ENCODE results near the gene TCF20. TPM values are rescaled to one million over a fixed set of nuclear protein-coding genes. Genes with fewer than 3 reads are reported as not detected.

Gene TCF20
- total and polyA plus RNA-seq, 2 donors = 9.9 to 26.4 TPM

DNA sequence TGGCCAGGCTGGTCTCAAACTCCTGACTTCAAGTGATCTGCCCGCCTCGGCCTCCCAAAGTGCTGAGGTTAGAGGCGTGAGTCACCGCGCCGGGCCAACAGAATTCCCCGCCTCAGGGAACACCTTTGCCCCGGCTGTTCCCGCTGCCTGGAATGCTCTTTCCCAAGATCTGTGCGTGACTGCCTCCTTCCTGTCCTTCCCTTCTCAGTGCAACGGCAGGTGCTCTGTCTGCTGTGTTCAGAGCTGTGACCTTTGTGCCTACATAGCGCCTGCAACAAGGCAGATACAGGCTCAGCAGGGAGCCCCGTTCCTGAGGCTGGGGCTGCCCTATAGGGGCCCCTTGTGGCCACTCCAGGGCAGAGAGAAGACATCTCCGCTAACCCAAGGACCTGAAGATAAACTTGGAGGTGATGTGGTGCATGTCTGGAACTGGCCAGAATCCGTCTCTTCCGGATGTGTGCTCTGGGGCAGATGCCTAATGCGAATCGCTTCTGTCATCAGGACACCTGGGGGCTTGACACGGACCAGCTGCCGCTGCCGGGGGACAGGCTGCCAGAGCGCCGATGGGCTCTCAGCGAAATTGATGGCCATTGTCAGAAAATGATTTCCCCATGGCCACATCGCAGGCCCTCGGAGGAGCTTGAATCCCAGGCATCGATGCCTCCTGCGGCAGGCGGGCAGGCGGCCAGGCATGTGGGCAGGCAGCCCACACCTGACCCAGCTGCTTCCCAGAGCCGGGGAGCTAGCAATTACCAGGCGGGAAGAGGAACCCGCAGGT, 43.5 kb upstream of the TCF20 start:
- Histone ChIP-seq H3K27ac (ENCODE audit: low read depth in 1 of 2, low read length in 1 of 2) (no peak overlapping the region), H3K4me3 (ENCODE audit: low read length in 2 of 2) (no peak overlapping the region), H3K27me3 (ENCODE audit: control insufficient read depth in 2 of 2, insufficient read depth in 1 of 2, low read length in 1 of 2) (peaks cover 0 to 11% of the 10 kb centered on the region in 2 donors), H3K9me3 (ENCODE audit: control insufficient read depth in 2 of 2, insufficient read depth in 1 of 2, low read length in 1 of 2) (no peaks in the 10 kb centered on the region), H3K36me3 (ENCODE audit: control insufficient read depth in 2 of 2, insufficient read depth in 2 of 2, low read length in 1 of 2) (no peaks in the 10 kb centered on the region), H3K4me1 (ENCODE audit: control insufficient read depth in 2 of 2, insufficient read depth in 2 of 2, low read length in 2 of 2) (peaks cover 0 to 26% of the 10 kb centered on the region in 2 donors)
- 68% methylated on average over 33 of the region's 33 CpGs for WGBS
- peak in 4 of 9 donors; percentile 34 to 72 (median 54) for DNase-seq (ENCODE audit: low read depth in 6 of 9, low spot score in 9 of 9)

DNA sequence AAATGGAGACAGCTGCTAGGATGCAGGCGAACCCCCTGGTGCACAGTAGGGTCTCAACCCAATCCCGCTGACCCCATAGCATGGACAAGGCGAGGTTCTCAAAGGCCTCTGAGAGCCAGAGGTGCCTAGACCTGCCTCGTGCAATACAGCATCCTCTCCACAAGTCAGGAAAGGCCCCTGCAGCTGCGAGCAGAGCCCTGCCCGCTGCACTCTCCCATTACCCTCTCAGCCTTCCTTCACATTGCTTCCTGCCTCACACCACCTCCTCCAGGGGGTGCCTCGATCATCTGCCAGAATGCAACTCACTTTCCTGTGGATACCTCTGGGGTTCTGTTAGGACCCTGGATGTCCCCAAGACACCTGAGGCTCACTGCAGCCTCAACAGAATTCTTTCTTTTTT, 42.8 kb upstream of the TCF20 start:
- H3K4me3 ChIP-seq (ENCODE audit: low read length in 2 of 2) = no peak overlapping the region
- H3K27ac ChIP-seq (ENCODE audit: low read depth in 1 of 2, low read length in 1 of 2) = no peak overlapping the region
- WGBS = 63% methylated on average over 7 of the region's 7 CpGs
- H3K27me3 ChIP-seq (ENCODE audit: control insufficient read depth in 2 of 2, insufficient read depth in 1 of 2, low read length in 1 of 2) = peaks cover 0 to 11% of the 10 kb centered on the region in 2 donors
- no peak for DNase-seq (ENCODE audit: low read depth in 6 of 9, low spot score in 9 of 9)
- peaks cover 0 to 33% of the 10 kb centered on the region in 2 donors for H3K4me1 ChIP-seq (ENCODE audit: control insufficient read depth in 2 of 2, insufficient read depth in 2 of 2, low read length in 2 of 2)
- no peaks in the 10 kb centered on the region for H3K9me3 ChIP-seq (ENCODE audit: control insufficient read depth in 2 of 2, insufficient read depth in 1 of 2, low read length in 1 of 2)
- no peaks in the 10 kb centered on the region for H3K36me3 ChIP-seq (ENCODE audit: control insufficient read depth in 2 of 2, insufficient read depth in 2 of 2, low read length in 1 of 2)

- Histone ChIP-seq H3K27ac (ENCODE audit: low read depth in 1 of 2, low read length in 1 of 2) (no peak overlapping the region), H3K9me3 (ENCODE audit: control insufficient read depth in 2 of 2, insufficient read depth in 1 of 2, low read length in 1 of 2) (no peaks in the 10 kb centered on the region), H3K4me3 (ENCODE audit: low read length in 2 of 2) (no peak overlapping the region), H3K27me3 (ENCODE audit: control insufficient read depth in 2 of 2, insufficient read depth in 1 of 2, low read length in 1 of 2) (peaks cover 0 to 14% of the 10 kb centered on the region in 2 donors), H3K36me3 (ENCODE audit: control insufficient read depth in 2 of 2, insufficient read depth in 2 of 2, low read length in 1 of 2) (no peaks in the 10 kb centered on the region), H3K4me1 (ENCODE audit: control insufficient read depth in 2 of 2, insufficient read depth in 2 of 2, low read length in 2 of 2) (peaks cover 0 to 37% of the 10 kb centered on the region in 2 donors)
- no peak for DNase-seq (ENCODE audit: low read depth in 6 of 9, low spot score in 9 of 9)
- WGBS = 92% methylated on average over 16 of the region's 16 CpGs
Observed at GRCh38 chr22:42310291-42311015, 40.0 kb upstream of the TCF20 start.

DNA sequence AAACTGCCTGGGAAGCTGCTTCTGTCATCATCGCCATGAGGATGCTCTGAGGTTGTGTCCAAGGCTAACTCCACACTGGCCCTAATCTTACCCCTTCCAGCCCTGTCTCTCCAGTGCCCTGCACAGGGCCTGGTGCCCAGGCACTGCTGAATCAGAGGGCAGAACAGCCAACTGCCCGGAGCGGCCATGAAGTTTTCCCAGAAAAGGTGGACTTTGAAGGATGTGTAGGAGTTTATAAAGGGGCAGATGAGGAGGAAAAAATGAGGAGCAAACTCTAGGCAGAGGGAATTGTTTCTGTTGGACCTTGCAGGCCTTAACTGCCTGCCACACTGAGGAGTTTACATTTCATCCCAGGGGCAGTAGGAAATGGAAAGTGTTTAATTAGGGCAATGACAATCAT, 39.4 kb upstream of the TCF20 start:
- Histone ChIP-seq H3K27me3 (ENCODE audit: control insufficient read depth in 2 of 2, insufficient read depth in 1 of 2, low read length in 1 of 2) (peaks cover 0 to 16% of the 10 kb centered on the region in 2 donors), H3K36me3 (ENCODE audit: control insufficient read depth in 2 of 2, insufficient read depth in 2 of 2, low read length in 1 of 2) (no peaks in the 10 kb centered on the region), H3K27ac (ENCODE audit: low read depth in 1 of 2, low read length in 1 of 2) (no peak overlapping the region), H3K4me3 (ENCODE audit: low read length in 2 of 2) (no peak overlapping the region), H3K9me3 (ENCODE audit: control insufficient read depth in 2 of 2, insufficient read depth in 1 of 2, low read length in 1 of 2) (no peaks in the 10 kb centered on the region), H3K4me1 (ENCODE audit: control insufficient read depth in 2 of 2, insufficient read depth in 2 of 2, low read length in 2 of 2) (peaks cover 0 to 35% of the 10 kb centered on the region in 2 donors)
- DNase-seq (ENCODE audit: low read depth in 6 of 9, low spot score in 9 of 9) = no peak
- WGBS = 98% methylated on average over 3 of the region's 3 CpGs

DNA sequence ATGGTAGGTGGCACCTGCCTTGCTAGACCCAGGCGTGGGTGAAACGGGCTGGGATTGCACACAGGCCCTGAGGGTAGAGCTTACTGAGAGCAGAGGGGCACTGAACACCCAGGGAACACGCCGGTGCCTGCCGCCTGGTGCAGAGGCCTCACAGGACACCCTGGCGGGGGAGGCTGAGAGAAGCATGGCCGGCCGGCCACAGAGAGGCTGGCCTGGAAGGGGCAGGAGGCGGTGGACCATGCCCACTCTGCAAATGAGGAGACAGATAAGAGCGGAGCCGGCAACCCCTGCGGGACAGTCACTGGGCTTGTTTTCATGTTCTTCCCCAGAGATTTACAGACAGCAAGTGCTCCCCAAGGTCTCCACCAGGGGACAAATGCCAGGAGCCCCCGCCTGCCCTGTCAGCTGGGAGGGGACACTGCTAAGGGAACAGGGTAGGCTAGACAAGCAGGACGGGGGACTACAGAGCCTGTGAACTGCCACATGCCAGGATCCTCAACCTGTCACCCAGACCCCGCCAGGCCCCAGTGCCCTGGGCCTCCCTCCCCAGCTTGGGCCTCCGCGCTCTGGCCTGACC, 38.5 kb upstream of the TCF20 start:
- peaks cover 0 to 15% of the 10 kb centered on the region in 2 donors for H3K27me3 ChIP-seq (ENCODE audit: control insufficient read depth in 2 of 2, insufficient read depth in 1 of 2, low read length in 1 of 2)
- DNase-seq (ENCODE audit: low read depth in 6 of 9, low spot score in 9 of 9) = no peak
- H3K4me1 ChIP-seq (ENCODE audit: control insufficient read depth in 2 of 2, insufficient read depth in 2 of 2, low read length in 2 of 2) = peaks cover 2 to 38% of the 10 kb centered on the region in 2 donors
- H3K4me3 ChIP-seq (ENCODE audit: low read length in 2 of 2) = no peak overlapping the region
- peaks cover 0 to 5% of the 10 kb centered on the region in 2 donors for H3K9me3 ChIP-seq (ENCODE audit: control insufficient read depth in 2 of 2, insufficient read depth in 1 of 2, low read length in 1 of 2)
- H3K36me3 ChIP-seq (ENCODE audit: control insufficient read depth in 2 of 2, insufficient read depth in 2 of 2, low read length in 1 of 2) = no peaks in the 10 kb centered on the region
- H3K27ac ChIP-seq (ENCODE audit: low read depth in 1 of 2, low read length in 1 of 2) = no peak overlapping the region
- 94% methylated on average over 17 of the region's 17 CpGs for WGBS

DNA sequence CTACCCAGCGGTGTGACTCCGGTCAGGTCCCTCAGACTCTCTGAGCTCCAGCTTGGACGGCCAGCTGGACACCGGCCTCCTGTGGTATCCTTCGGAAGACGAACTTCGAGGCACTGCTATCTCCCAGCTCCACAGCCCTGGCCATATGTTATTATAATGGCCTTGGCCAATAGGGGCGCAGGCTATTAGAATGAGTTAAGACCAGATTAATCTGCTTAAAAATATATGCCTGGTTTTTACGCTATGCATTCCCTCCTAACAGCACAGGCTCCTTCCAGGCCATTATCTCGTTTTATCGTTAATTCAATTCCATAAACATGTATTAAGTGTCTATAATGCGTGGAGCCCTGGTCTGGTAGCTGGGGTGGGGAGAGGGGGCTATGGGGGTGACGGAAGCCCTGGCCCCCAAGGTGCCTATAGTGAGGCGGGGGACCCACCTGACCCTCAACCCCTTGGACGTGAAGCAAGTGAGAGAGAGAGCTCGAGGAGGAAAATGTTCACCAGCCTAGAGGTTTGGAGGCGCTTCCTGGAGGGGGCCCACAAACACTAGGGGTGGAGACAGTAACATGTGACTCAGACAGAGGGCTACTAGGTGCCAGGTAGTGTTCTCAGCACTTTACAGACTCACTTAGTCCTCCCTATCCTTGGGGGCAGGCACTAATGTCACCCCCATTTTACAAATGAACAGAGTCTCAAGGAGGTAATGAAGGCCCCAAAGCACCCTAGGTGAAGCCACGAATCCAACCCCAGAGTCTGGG, 37.5 kb upstream of the TCF20 start:
- H3K4me1 ChIP-seq (ENCODE audit: control insufficient read depth in 2 of 2, insufficient read depth in 2 of 2, low read length in 2 of 2) = peaks cover 7 to 37% of the 10 kb centered on the region in 2 donors
- no peak overlapping the region for H3K27ac ChIP-seq (ENCODE audit: low read depth in 1 of 2, low read length in 1 of 2)
- no peaks in the 10 kb centered on the region for H3K36me3 ChIP-seq (ENCODE audit: control insufficient read depth in 2 of 2, insufficient read depth in 2 of 2, low read length in 1 of 2)
- 90% methylated on average over 18 of the region's 18 CpGs for WGBS
- peaks cover 0 to 18% of the 10 kb centered on the region in 2 donors for H3K27me3 ChIP-seq (ENCODE audit: control insufficient read depth in 2 of 2, insufficient read depth in 1 of 2, low read length in 1 of 2)
- DNase-seq (ENCODE audit: low read depth in 6 of 9, low spot score in 9 of 9) = no peak
- peaks cover 0 to 8% of the 10 kb centered on the region in 2 donors for H3K9me3 ChIP-seq (ENCODE audit: control insufficient read depth in 2 of 2, insufficient read depth in 1 of 2, low read length in 1 of 2)
- H3K4me3 ChIP-seq (ENCODE audit: low read length in 2 of 2) = no peak overlapping the region

GRCh38 chr22:42306010-42306409, 35.6 kb upstream of the TCF20 start:
- 92% methylated on average over 18 of the region's 18 CpGs for WGBS
- Histone ChIP-seq H3K27ac (ENCODE audit: low read depth in 1 of 2, low read length in 1 of 2) (no peak overlapping the region), H3K36me3 (ENCODE audit: control insufficient read depth in 2 of 2, insufficient read depth in 2 of 2, low read length in 1 of 2) (no peaks in the 10 kb centered on the region), H3K4me1 (ENCODE audit: control insufficient read depth in 2 of 2, insufficient read depth in 2 of 2, low read length in 2 of 2) (peaks cover 13 to 46% of the 10 kb centered on the region in 2 donors), H3K9me3 (ENCODE audit: control insufficient read depth in 2 of 2, insufficient read depth in 1 of 2, low read length in 1 of 2) (peaks cover 0 to 8% of the 10 kb centered on the region in 2 donors), H3K27me3 (ENCODE audit: control insufficient read depth in 2 of 2, insufficient read depth in 1 of 2, low read length in 1 of 2) (peaks cover 0 to 18% of the 10 kb centered on the region in 2 donors), H3K4me3 (ENCODE audit: low read length in 2 of 2) (no peak overlapping the region)
- no peak for DNase-seq (ENCODE audit: low read depth in 6 of 9, low spot score in 9 of 9)

DNA sequence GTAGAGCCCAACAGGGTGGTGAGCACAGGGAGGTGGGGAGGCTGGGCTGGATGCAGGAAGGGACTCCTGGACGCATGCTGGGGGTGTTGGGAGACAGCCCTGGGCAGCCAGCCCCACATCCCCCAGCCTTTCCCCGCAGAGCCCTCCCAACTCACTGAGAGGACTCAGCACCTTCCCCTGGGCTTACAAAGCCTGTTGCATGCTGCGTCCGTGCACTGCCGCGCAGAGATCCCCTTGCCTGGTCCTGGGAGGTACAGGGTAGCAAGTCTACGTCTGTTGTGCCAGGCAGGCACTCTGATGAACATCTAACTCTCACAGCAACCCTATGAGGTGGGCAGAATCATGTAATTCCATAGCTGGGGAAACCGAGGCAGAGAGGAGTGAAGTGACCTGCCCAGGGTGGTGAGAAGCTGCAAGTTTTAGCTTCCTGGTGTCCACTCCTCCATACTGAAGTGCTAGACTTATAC, 33.9 kb upstream of the TCF20 start:
- 69% methylated on average over 8 of the region's 8 CpGs for WGBS
- H3K27me3 ChIP-seq (ENCODE audit: control insufficient read depth in 2 of 2, insufficient read depth in 1 of 2, low read length in 1 of 2) = peaks cover 0 to 18% of the 10 kb centered on the region in 2 donors
- H3K4me1 ChIP-seq (ENCODE audit: control insufficient read depth in 2 of 2, insufficient read depth in 2 of 2, low read length in 2 of 2) = peaks cover 28 to 62% of the 10 kb centered on the region in 2 donors
- H3K36me3 ChIP-seq (ENCODE audit: control insufficient read depth in 2 of 2, insufficient read depth in 2 of 2, low read length in 1 of 2) = no peaks in the 10 kb centered on the region
- H3K27ac ChIP-seq (ENCODE audit: low read depth in 1 of 2, low read length in 1 of 2) = no peak overlapping the region
- DNase-seq (ENCODE audit: low read depth in 6 of 9, low spot score in 9 of 9) = no peak
- peaks cover 0 to 8% of the 10 kb centered on the region in 2 donors for H3K9me3 ChIP-seq (ENCODE audit: control insufficient read depth in 2 of 2, insufficient read depth in 1 of 2, low read length in 1 of 2)
- H3K4me3 ChIP-seq (ENCODE audit: low read length in 2 of 2) = no peak overlapping the region
